GM12801 (cell line): Measurements from ENCODE around the gene DCTN5.

Experiments used
- CTCF ChIP-seq: IDR thresholded peaks from one replicate; pipeline ENCODE4 v1.5.1; 2011; ENCODE audit warnings: control low read depth; ENCODE audit not compliant: insufficient read length; ENCODE audit errors: extremely low read depth

The DCTN5 gene

DNA sequence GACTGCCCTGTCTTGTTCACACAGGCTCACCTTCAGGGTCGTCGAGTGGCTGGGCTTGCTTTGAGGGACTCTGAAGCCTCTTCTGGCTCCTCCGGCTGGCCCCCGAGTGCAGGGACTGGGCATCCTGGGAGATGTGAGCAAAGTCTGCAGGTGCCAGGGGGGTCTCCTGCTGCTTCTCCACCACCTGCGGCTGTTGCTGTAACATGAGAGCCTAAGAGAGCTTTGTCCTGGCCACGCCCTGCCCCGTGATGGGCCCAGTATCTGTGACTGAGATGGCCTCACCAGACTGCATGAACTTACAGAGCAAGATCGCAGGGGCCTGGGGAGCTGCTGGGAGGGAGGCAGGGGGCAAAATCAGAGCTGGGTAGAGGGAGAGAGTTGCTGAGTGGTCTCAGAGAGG, 59.2 kb downstream of the DCTN5 start:
- TF ChIP-seq CTCF, result no peak

DNA sequence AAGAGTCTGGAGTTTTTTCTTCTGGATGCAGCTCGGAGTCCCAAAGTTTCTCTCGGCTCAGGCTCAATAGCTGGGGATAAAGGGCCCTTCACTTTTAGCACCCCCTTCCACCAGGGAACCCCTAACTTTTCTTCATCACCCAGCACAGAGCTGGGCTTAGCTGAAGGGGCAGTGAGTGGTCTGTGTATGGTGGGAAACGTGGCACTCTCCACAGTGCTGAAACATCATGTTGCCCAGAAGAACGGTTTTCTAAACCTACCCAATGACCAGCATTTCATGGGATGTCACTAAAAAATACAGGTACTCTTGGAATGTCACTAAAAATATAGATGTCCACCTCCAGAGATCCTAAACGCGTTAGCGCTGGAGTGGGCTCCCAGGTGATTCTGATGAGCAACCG, 59.8 kb downstream of the DCTN5 start:
- TF ChIP-seq CTCF, result no peak

DNA sequence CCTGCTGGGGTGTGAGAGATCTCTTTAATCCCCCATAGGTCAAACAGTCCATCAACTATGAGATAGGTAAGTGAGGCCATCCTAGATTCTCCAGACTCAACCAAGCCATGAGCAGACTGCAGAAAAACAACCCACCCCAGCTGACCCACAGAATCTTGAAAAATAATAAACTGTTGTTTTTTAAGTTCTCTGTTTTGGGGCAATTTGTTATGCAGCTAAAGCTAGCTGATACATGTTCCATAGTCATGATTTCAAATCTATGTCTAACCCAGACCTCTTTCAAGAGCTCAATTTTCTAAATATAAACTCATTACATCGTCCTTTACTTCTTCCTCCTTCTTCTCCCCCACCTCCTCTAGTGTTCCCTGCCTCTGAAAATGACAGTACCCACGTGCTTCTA, 61.7 kb downstream of the DCTN5 start:
- TF ChIP-seq CTCF, result no peak

DNA sequence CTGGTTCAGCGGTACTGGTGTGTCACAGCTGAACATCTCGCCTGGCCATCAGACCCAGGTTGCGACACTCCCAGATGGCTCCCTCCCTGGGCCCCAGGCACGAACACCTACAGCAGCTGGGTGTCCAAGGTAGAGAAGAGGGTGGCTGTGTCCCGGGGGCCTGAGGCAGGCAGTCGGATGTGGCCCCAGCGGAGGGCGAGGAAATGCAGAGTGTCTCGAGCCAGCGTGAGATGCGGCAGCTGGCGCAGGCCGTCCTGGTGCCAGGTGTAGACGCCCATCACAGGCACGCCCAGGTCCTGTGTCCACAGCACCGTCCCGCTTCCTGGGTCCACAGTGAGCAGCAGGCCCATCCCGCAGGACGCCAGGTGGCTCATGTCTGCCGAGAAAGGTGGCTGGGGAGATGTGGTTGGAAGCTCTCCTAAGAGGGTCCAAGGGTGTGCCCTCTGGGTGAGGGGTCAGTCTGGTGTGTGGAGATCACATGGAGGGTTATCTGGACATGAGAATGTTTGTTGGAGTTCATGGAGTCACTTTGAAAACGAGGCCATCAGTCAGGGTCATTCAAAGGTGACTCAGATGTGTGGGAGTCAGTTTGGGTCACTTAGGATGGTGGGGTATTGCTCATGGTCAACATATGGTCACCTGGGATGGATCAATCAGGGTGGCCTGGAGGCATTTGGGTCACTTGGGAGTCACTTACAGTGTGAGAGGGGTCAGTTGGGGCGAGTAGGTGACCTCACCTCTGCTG, 63.7 kb downstream of the DCTN5 start:
- TF ChIP-seq CTCF, result no peak

DNA sequence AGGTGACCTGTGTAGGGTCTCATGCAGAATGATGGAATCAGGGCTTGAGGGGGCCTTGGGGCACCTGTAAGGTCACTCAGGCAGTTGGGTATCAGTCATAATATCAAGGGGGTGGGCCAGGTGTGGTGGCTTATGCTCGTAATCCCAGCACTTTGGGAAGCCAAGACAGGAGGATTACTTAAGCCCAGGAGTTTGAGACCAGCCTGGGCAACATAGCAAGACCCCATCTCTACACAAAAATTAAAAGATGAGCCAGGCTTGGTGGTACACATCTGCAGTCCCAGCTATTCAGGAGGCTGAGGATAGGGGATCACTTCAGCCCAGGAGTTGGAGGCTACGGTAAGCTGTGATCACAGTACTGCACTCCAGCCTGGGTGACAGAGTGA, 64.2 kb downstream of the DCTN5 start:
- TF ChIP-seq CTCF, result no peak

DNA sequence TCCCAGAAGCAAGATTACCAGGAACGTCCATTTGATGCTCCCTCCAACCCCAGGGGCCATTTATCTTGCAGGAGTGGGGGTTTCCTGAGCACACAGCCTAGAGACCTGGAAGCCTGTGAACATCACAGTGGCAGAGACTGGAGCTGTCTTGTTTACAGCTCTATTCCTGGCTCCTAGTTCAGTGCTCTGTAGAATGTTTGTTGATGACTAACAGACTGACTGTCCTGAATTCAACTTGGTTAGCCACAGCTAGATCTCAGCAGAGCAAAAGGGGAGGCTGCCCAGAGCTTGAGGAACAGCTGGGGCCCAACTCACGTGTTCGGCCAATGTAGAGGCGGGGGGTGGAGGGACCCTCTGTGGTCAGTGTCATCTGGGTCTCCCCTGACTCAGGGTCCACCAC, 65.2 kb downstream of the DCTN5 start:
- no peak for TF ChIP-seq CTCF

DNA sequence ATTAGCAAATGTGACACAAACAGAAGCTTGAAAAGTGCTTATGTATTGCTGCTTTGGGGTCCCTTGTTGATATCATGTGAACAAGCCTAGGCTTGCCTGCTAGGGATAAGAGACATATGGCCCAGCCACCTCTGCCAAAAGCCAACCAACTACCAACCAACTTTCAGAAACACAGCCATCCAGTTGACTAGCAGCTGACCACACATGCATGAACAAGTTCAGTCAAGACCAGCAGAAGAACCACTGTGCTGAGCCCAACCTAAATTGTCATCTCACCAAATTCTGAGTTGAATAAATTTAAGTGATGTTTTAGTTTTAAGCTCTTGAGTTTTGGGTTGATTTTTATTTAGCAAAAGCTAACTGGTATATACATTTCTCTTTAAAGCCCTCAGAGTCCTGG, 68.3 kb downstream of the DCTN5 start:
- TF ChIP-seq CTCF, result no peak

DNA sequence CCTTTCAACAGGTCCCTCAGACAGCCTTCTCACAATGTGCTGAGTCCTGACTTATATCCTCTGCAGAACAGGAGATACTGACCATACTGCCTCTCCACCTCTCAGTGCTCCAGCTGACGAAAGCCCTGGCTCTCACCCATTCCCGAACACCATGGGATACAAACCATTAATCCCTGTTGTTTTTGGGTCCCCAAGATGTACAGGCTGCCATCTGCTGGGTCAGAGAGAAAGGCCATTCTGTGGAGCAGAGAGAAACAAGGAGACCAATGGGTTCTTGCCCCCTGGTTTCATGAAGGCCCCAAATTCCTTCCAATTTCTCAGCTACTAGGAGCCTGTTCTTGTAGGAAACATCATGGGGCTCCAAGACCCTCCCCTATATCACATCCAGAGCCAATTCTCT, 68.7 kb downstream of the DCTN5 start:
- no peak for TF ChIP-seq CTCF
